Measurements from ENCODE around the gene NACA2.

- TF ChIP-seq, protein P1, sequence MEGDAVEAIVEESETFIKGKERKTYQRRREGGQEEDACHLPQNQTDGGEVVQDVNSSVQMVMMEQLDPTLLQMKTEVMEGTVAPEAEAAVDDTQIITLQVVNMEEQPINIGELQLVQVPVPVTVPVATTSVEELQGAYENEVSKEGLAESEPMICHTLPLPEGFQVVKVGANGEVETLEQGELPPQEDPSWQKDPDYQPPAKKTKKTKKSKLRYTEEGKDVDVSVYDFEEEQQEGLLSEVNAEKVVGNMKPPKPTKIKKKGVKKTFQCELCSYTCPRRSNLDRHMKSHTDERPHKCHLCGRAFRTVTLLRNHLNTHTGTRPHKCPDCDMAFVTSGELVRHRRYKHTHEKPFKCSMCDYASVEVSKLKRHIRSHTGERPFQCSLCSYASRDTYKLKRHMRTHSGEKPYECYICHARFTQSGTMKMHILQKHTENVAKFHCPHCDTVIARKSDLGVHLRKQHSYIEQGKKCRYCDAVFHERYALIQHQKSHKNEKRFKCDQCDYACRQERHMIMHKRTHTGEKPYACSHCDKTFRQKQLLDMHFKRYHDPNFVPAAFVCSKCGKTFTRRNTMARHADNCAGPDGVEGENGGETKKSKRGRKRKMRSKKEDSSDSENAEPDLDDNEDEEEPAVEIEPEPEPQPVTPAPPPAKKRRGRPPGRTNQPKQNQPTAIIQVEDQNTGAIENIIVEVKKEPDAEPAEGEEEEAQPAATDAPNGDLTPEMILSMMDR (IDR thresholded peaks at IDR 0.05) = no peak
- no peak for TF ChIP-seq POLR2A (IDR thresholded peaks at IDR 0.05)
These were observed 4.6 kb upstream of the NACA2 start for GRCh38 chr17:61595418-61596186.
